Breast epithelium (tissue), 4 donors: Measurements from ENCODE around the gene SCRG1. TPM values are rescaled to one million over a fixed set of nuclear protein-coding genes. Genes with fewer than 3 reads are reported as not detected.

ENCODE experiments used
- DNase-seq, 2 donors: peaks; one replicate each; pipeline ENCODE4 v3.0.0-alpha.2; 2019; ENCODE audit warnings: low spot score in 2 of 2
- H3K27ac ChIP-seq, 2 donors: fragments of 200-600 bp; sonication (generic) in 1 of 2; one replicate each; pipeline ENCODE4 v1.5.1; 2016 to 2019; ENCODE audit warnings: mild to moderate bottlenecking in 1 of 2
- H3K27me3 ChIP-seq, 2 donors: fragments of 200-600 bp; sonication (generic) in 1 of 2; one replicate each; pipeline versions ENCODE4 v1.5.1 to v1.6.0; 2017 to 2019; ENCODE audit warnings: control low read depth in 1 of 2, mild to moderate bottlenecking in 1 of 2
- H3K36me3 ChIP-seq: fragments of 200-600 bp; one replicate; pipeline ENCODE4 v1.5.1; 2019
- H3K4me1 ChIP-seq, 2 donors: fragments of 200-600 bp; sonication (generic); one replicate each; pipeline ENCODE4 v1.5.1; 2016 to 2019; ENCODE audit warnings: control low read depth in 1 of 2
- H3K4me3 ChIP-seq, 3 donors: fragments of 200-600 bp; sonication (generic); 1 replicate in 2 of 3; 2 replicates in 1 of 3; pipeline ENCODE4 v1.5.1; 2016 to 2019; ENCODE audit warnings: mild to moderate bottlenecking in 3 of 3, moderate library complexity in 2 of 3
- H3K9me3 ChIP-seq, 2 donors: fragments of 200-600 bp; sonication (generic) in 1 of 2; one replicate each; pipeline ENCODE4 v1.5.1; 2016 to 2019; ENCODE audit warnings: control low read depth in 1 of 2
- CTCF ChIP-seq, 3 donors: fragments of 450-650 bp; IDR thresholded peaks; one replicate each; pipeline ENCODE4 v1.5.1; 2016 to 2017; ENCODE audit warnings: antibody characterized with exemption in 3 of 3, mild to moderate bottlenecking in 3 of 3, moderate library complexity in 3 of 3
- POLR2A ChIP-seq: fragments of 450-650 bp; IDR thresholded peaks from one replicate; pipeline ENCODE4 v1.6.1; 2016; ENCODE audit warnings: antibody characterized with exemption, mild to moderate bottlenecking, moderate library complexity
- POLR2AphosphoS5 ChIP-seq, 3 donors: sonication (generic); formaldehyde crosslinking; IDR thresholded peaks; one replicate each; pipeline ENCODE4 v1.6.1; 2017; ENCODE audit warnings: antibody characterized with exemption in 3 of 3
- intact Hi-C: fragments of 100-400 bp; cut with DNase I; formaldehyde crosslinking; loops from one replicate; pipeline ENCODE4 v1.15.1; 2023; ENCODE audit warnings: low total_unique reads
- total RNA-seq, 3 donors: library from RNA; depleted of rRNA; stranded (reverse); fragments of >200 nt; gene quantifications; one replicate each; pipeline ENCODE4 v1.1.0, GENCODE V29; 2016

SCRG1 gene
- total RNA-seq, 3 donors from 2014 or later: under 0.01 to 4.0 (median 0.48) TPM

GRCh38 chr4:173432430-173432829, 33.5 kb upstream of the SCRG1 start:
- TF ChIP-seq POLR2AphosphoS5 (IDR thresholded peaks at IDR 0.05): no peak
- TF ChIP-seq CTCF (IDR thresholded peaks at IDR 0.05): no peak
- no peak for TF ChIP-seq POLR2A
- Histone ChIP-seq H3K27ac (no peak overlapping the region), H3K9me3 (no peaks in the 10 kb centered on the region), H3K27me3 (no peaks in the 10 kb centered on the region), H3K36me3 (no peaks in the 10 kb centered on the region), H3K4me1 (no peaks in the 10 kb centered on the region), H3K4me3 (no peak overlapping the region)
- intact Hi-C loops: no loop called here
- no peak for DNase-seq

GRCh38 chr4:173426064-173426463, 27.1 kb upstream of the SCRG1 start:
- no peak overlapping the region for H3K27ac ChIP-seq
- H3K27me3 ChIP-seq: no peaks in the 10 kb centered on the region
- no peaks in the 10 kb centered on the region for H3K36me3 ChIP-seq
- no peak for TF ChIP-seq POLR2A
- no peak for TF ChIP-seq POLR2AphosphoS5 (IDR thresholded peaks at IDR 0.05)
- no peak for TF ChIP-seq CTCF (IDR thresholded peaks at IDR 0.05)
- H3K9me3 ChIP-seq: no peaks in the 10 kb centered on the region
- DNase-seq: no peak
- no peak overlapping the region for H3K4me3 ChIP-seq
- H3K4me1 ChIP-seq: no peaks in the 10 kb centered on the region
- intact Hi-C loops: no loop called here

- intact Hi-C loops: no loop called here
- Histone ChIP-seq H3K9me3 (no peaks in the 10 kb centered on the region), H3K4me3 (no peak overlapping the region), H3K27me3 (no peaks in the 10 kb centered on the region), H3K36me3 (no peaks in the 10 kb centered on the region), H3K27ac (no peak overlapping the region), H3K4me1 (no peaks in the 10 kb centered on the region)
- no peak for DNase-seq
- TF ChIP-seq CTCF (IDR thresholded peaks at IDR 0.05): no peak
- no peak for TF ChIP-seq POLR2AphosphoS5 (IDR thresholded peaks at IDR 0.05)
- TF ChIP-seq POLR2A: no peak
Measured at GRCh38 chr4:173424899-173425805, 26.2 kb upstream of the SCRG1 start.

GRCh38 chr4:173420801-173421200, 21.9 kb upstream of the SCRG1 start:
- H3K9me3 ChIP-seq: no peaks in the 10 kb centered on the region
- TF ChIP-seq POLR2AphosphoS5 (IDR thresholded peaks at IDR 0.05) (no peak), CTCF (IDR thresholded peaks at IDR 0.05) (no peak), POLR2A (no peak)
- no peak overlapping the region for H3K27ac ChIP-seq
- intact Hi-C loops: no loop called here
- H3K36me3 ChIP-seq: no peaks in the 10 kb centered on the region
- no peaks in the 10 kb centered on the region for H3K27me3 ChIP-seq
- DNase-seq: no peak
- H3K4me3 ChIP-seq: no peak overlapping the region
- H3K4me1 ChIP-seq: no peaks in the 10 kb centered on the region

GRCh38 chr4:173420324-173420752, 21.4 kb upstream of the SCRG1 start:
- Histone ChIP-seq H3K27ac (no peak overlapping the region), H3K4me1 (no peaks in the 10 kb centered on the region), H3K27me3 (no peaks in the 10 kb centered on the region), H3K36me3 (no peaks in the 10 kb centered on the region), H3K9me3 (no peaks in the 10 kb centered on the region), H3K4me3 (no peak overlapping the region)
- TF ChIP-seq CTCF (IDR thresholded peaks at IDR 0.05): peak in 2 of 3 donors; percentile 33 to 49
- TF ChIP-seq POLR2A: no peak
- intact Hi-C loops: no loop called here
- DNase-seq: no peak
